K562 (cell line): ENCODE results near the gene COL26A1. TPM values are rescaled to one million over a fixed set of nuclear protein-coding genes. Genes with fewer than 3 reads are reported as not detected.

Source experiments
- ADNP ChIP-seq: fragments of 200-800 bp; sonication (Bioruptor generic); IDR thresholded peaks from 2 replicates; pipeline ENCODE4 v1.6.1; 2016; ENCODE audit warnings: missing genetic modification characterization, missing compliant biosample characterization
- ARID3A ChIP-seq: IDR thresholded peaks from 2 replicates; pipeline ENCODE4 v1.6.1; 2012; ENCODE audit warnings: low read depth, low read length, improper control_type of control experiment, borderline replicate concordance
- ARNT ChIP-seq, 2 experiments: fragments of 450-650 bp; IDR thresholded peaks; 2 replicates each; pipeline ENCODE4 v1.6.1; 2016; ENCODE audit warnings: mild to moderate bottlenecking in 1 of 2
- CBX1 ChIP-seq: sonication (generic); IDR thresholded peaks from 2 replicates; pipeline ENCODE4 v1.6.1; 2016; ENCODE audit warnings: antibody characterized with exemption, low read depth, mild to moderate bottlenecking
- CBX3 ChIP-seq, 2 experiments: IDR thresholded peaks; 1 replicate in 1 of 2; 2 replicates in 1 of 2; pipeline ENCODE4 v1.6.1; 2012; ENCODE audit warnings: inconsistent platforms in 2 of 2, low read length in 2 of 2, borderline replicate concordance in 1 of 2, control low read depth in 1 of 2
- CREB1 ChIP-seq, 2 experiments: sonication (generic) in 1 of 2; formaldehyde crosslinking in 1 of 2; IDR thresholded peaks; 2 replicates each; pipeline versions ENCODE4 v1.6.1 to v1.8.0; 2012 to 2022; ENCODE audit warnings: inconsistent platforms in 1 of 2, mild to moderate bottlenecking in 1 of 2, missing genetic modification reagents in 1 of 2, moderate library complexity in 1 of 2
- CTCFL ChIP-seq: IDR thresholded peaks from 2 replicates; pipeline ENCODE4 v1.6.1; 2011; ENCODE audit warnings: borderline replicate concordance, low read depth, mild to moderate bottlenecking, moderate library complexity, low read length; ENCODE audit not compliant: insufficient read depth, poor library complexity, severe bottlenecking
- MCM5 ChIP-seq: fragments of 450-650 bp; IDR thresholded peaks from 2 replicates; pipeline ENCODE4 v1.6.1; 2016; ENCODE audit warnings: low read depth
- PHF8 ChIP-seq: fragments of 200-600 bp; sonication (generic); IDR thresholded peaks from 2 replicates; pipeline ENCODE4 v1.6.1; 2012; ENCODE audit warnings: mixed run types, mild to moderate bottlenecking, inconsistent platforms, low read length, moderate library complexity, borderline replicate concordance
- RCOR1 ChIP-seq, 2 experiments: IDR thresholded peaks; 2 replicates each; pipeline ENCODE4 v1.6.1; 2012; ENCODE audit warnings: low read depth in 2 of 2, low read length in 2 of 2, borderline replicate concordance in 1 of 2, improper control_type of control experiment in 1 of 2
- REST ChIP-seq, 2 experiments: fragments of 450-650 bp; formaldehyde crosslinking in 1 of 2; IDR thresholded peaks; 2 replicates each; pipeline versions ENCODE4 v1.4.0 to v1.6.1; 2014 to 2020; ENCODE audit warnings: mild to moderate bottlenecking in 2 of 2, borderline replicate concordance in 1 of 2, low read depth in 1 of 2
- USF1 ChIP-seq: sonication (generic); formaldehyde crosslinking; IDR thresholded peaks from 2 replicates; pipeline ENCODE4 v1.9.0; 2022; ENCODE audit warnings: mild to moderate bottlenecking, missing genetic modification reagents
- ZBTB7A ChIP-seq: IDR thresholded peaks from 2 replicates; pipeline ENCODE4 v1.6.1; 2011; ENCODE audit warnings: low read depth, mild to moderate bottlenecking, low read length, moderate library complexity, borderline replicate concordance; ENCODE audit not compliant: control insufficient read depth
- polyA plus RNA-seq, 8 experiments: library from polyadenylated mRNA; depleted of rRNA in 4 of 8; stranded (reverse) in 5 of 8; unstranded in 3 of 8; fragments of >200 nt; fragmentation: Nextera tagmentation in 2 of 8; fragmentation: Illumina TruSeq in 1 of 8; extraction: Ambion mirVana in 2 of 8; extraction: Trizol in 1 of 8; gene quantifications; 2 replicates each; pipeline versions ENCODE4 v1.2.1 to v1.2.3, GENCODE V29; 2011 to 2014; ENCODE audit warnings: inconsistent platforms in 1 of 8, missing spikeins in 1 of 8
- total RNA-seq, 7 experiments: library from RNA; depleted of rRNA in 6 of 7; stranded (reverse); fragments of >200 nt in 6 of 7; fragmentation: Illumina TruSeq in 2 of 7; extraction: Trizol in 2 of 7; gene quantifications; 2 replicates each; pipeline versions ENCODE4 v1.2.1 to v1.2.3, GENCODE V29; 2011 to 2021; ENCODE audit warnings: low replicate concordance in 1 of 7

Gene COL26A1
- total and polyA plus RNA-seq, 9 of the 15 experiments (the other 6 are each of a cell fraction or from before 2014, with no cell fraction given) = 0.04 to 0.39 (median 0.07) TPM; not detected in 5

- peak; percentile 100 for TF ChIP-seq ARID3A
- TF ChIP-seq RCOR1 (IDR thresholded peaks at IDR 0.05; ENCODE audit: borderline replicate concordance in 1 of 2, low read depth in 2 of 2, low read length in 2 of 2) = peak in 1 of 2 experiments; percentile 59; a peak in 1 of 4 replicates
- 0 out of 4 replicates have a peak, but pooled peaks of 1 of the 2 experiments have one; percentile 33 for TF ChIP-seq ARNT (IDR thresholded peaks at IDR 0.05)
- no peak for TF ChIP-seq PHF8
- peak; percentile 75; the same call in 1 of the 2 replicates for TF ChIP-seq CBX1
- TF ChIP-seq MCM5 = no peak
- TF ChIP-seq CTCFL = peak; percentile 86
- no peak for TF ChIP-seq CREB1 (IDR thresholded peaks at IDR 0.05)
- TF ChIP-seq CREB1 (CRISPR knock-in tag; IDR thresholded peaks at IDR 0.05) = no peak
- peak; percentile 74; the same call in 1 of the 2 replicates for TF ChIP-seq ADNP (tag)
- TF ChIP-seq REST (IDR thresholded peaks at IDR 0.05; ENCODE audit: borderline replicate concordance) = peak; percentile 69; the same call in 1 of the 2 replicates
- no peak for TF ChIP-seq REST (CRISPR knock-in tag; IDR thresholded peaks at IDR 0.05; ENCODE audit: low read depth)
- TF ChIP-seq CBX3 (IDR thresholded peaks at IDR 0.05; ENCODE audit: borderline replicate concordance in 1 of 2, low read length in 2 of 2) = peak in 1 of 2 experiments; percentile 76; a peak in 1 of 3 replicates
- TF ChIP-seq USF1 (CRISPR knock-in tag) = peak; percentile 49
- 0 out of 2 replicates have a peak, but pooled peaks have one; percentile 34 for TF ChIP-seq ZBTB7A
These were observed 145.1 kb downstream of the COL26A1 start (continued) for GRCh38 chr7:101507791-101508252.
